Measurements from ENCODE around the gene ZNF384.

Gene ZNF384

GRCh38 chr12:6631549-6631961, 57.6 kb downstream of the ZNF384 start:
- no peak for DNase-seq (ENCODE audit: low read depth, low spot score)
- H3K27ac ChIP-seq: no peak overlapping the region

- DNase-seq (ENCODE audit: low read depth, low spot score): no peak
- no peak overlapping the region for H3K27ac ChIP-seq
Measured at GRCh38 chr12:6630736-6631135, 58.4 kb downstream of the ZNF384 start.

GRCh38 chr12:6627616-6628015, 61.6 kb downstream of the ZNF384 start:
- no peak overlapping the region for H3K27ac ChIP-seq

GRCh38 chr12:6626654-6627283, 62.4 kb downstream of the ZNF384 start:
- no peak for DNase-seq (ENCODE audit: low read depth, low spot score)
- no peak overlapping the region for H3K27ac ChIP-seq

More at GRCh38 chr12:6627616-6628015, 61.6 kb downstream of the ZNF384 start:
- DNase-seq (ENCODE audit: low read depth, low spot score): no peak

GRCh38 chr12:6620885-6621274, 68.3 kb downstream of the ZNF384 start:
- no peak overlapping the region for H3K27ac ChIP-seq
- no peak for DNase-seq (ENCODE audit: low read depth, low spot score)

GRCh38 chr12:6620137-6620884, 68.9 kb downstream of the ZNF384 start:
- H3K27ac ChIP-seq: no peak overlapping the region
- DNase-seq (ENCODE audit: low read depth, low spot score): no peak

GRCh38 chr12:6618483-6619225, 70.5 kb downstream of the ZNF384 start:
- no peak for DNase-seq (ENCODE audit: low read depth, low spot score)
- H3K27ac ChIP-seq: no peak overlapping the region
